Measurements from ENCODE around the gene OSBPL10.
A peak's percentile ranks its signal among the peaks of the same experiment; 100 is the strongest.

The OSBPL10 gene

GRCh38 chr3:31981206-31982181 lies at the start of gene OSBPL10, which contains the start of gene ZNF860:
OSBPL10 (minus strand) TSS chr3:31981262; CDS start chr3:31981179, 83 bp downstream.
ZNF860 (plus strand) TSS chr3:31981750; CDS start chr3:31989080, 7,330 bp downstream.
- in situ Hi-C loops (cut with MboI; ENCODE audit: low pct_unique_long_range_greater_than_20kb, low sequenced_read_pairs, unreplicated experiment), result no loop called here
- DNase-seq (ENCODE audit: low spot score), result peak; percentile 13
- TF ChIP-seq CTCF (IDR thresholded peaks at IDR 0.05; ENCODE audit: extremely low read depth, insufficient read depth, missing control alignments), result no peak

- DNase-seq (ENCODE audit: low spot score), result no peak
- in situ Hi-C loops (cut with MboI; ENCODE audit: low pct_unique_long_range_greater_than_20kb, low sequenced_read_pairs, unreplicated experiment), result no loop called here
- no peak for TF ChIP-seq CTCF (IDR thresholded peaks at IDR 0.05; ENCODE audit: extremely low read depth, insufficient read depth, missing control alignments)
These were observed 45.5 kb upstream of the OSBPL10 start for GRCh38 chr3:32026593-32026992.

GRCh38 chr3:32022947-32023346 lies 41.9 kb upstream of the OSBPL10 start:
- DNase-seq (ENCODE audit: low spot score), result no peak
- no peak for TF ChIP-seq CTCF (IDR thresholded peaks at IDR 0.05; ENCODE audit: extremely low read depth, insufficient read depth, missing control alignments)
- in situ Hi-C loops (cut with MboI; ENCODE audit: low pct_unique_long_range_greater_than_20kb, low sequenced_read_pairs, unreplicated experiment), result no loop called here

GRCh38 chr3:32021748-32022147 lies 40.7 kb upstream of the OSBPL10 start:
- DNase-seq (ENCODE audit: low spot score), result no peak
- in situ Hi-C loops (cut with MboI; ENCODE audit: low pct_unique_long_range_greater_than_20kb, low sequenced_read_pairs, unreplicated experiment), result no loop called here
- no peak for TF ChIP-seq CTCF (IDR thresholded peaks at IDR 0.05; ENCODE audit: extremely low read depth, insufficient read depth, missing control alignments)

GRCh38 chr3:32021155-32021554 lies 40.1 kb upstream of the OSBPL10 start:
- no peak for TF ChIP-seq CTCF (IDR thresholded peaks at IDR 0.05; ENCODE audit: extremely low read depth, insufficient read depth, missing control alignments)
- in situ Hi-C loops (cut with MboI; ENCODE audit: low pct_unique_long_range_greater_than_20kb, low sequenced_read_pairs, unreplicated experiment), result no loop called here
- no peak for DNase-seq (ENCODE audit: low spot score)

GRCh38 chr3:32018757-32019564 lies 37.9 kb upstream of the OSBPL10 start:
- TF ChIP-seq CTCF (IDR thresholded peaks at IDR 0.05; ENCODE audit: extremely low read depth, insufficient read depth, missing control alignments), result peak; percentile 45
- in situ Hi-C loops (cut with MboI; ENCODE audit: low pct_unique_long_range_greater_than_20kb, low sequenced_read_pairs, unreplicated experiment), result no loop called here
- DNase-seq (ENCODE audit: low spot score), result peak; percentile 34

Data from GM13977 (cell line).